ENCODE measurements around the gene LCNL1. TPM values are rescaled to one million over a fixed set of nuclear protein-coding genes. Genes with fewer than 3 reads are reported as not detected.

The LCNL1 gene
- total RNA-seq, 1 donor from 2014 or later = 1.9 TPM

- ATAC-seq = no peak
- no peak for DNase-seq
- Histone ChIP-seq H3K9me3 (no peaks in the 10 kb centered on the region), H3K36me3 (peaks cover 35% of the 10 kb centered on the region), H3K27me3 (ENCODE audit: low read depth) (no peaks in the 10 kb centered on the region), H3K27ac (no peak overlapping the region), H3K4me3 (peak overlapping the region; percentile 98), H3K4me1 (peaks cover 22% of the 10 kb centered on the region)
- no peak for TF ChIP-seq CTCF (IDR thresholded peaks at IDR 0.05)
- intact Hi-C loops (cut with DNase I) = no loop called here
Measured at GRCh38 chr9:136942881-136943230, 39.9 kb upstream of the LCNL1 start.

- no peaks in the 10 kb centered on the region for H3K27me3 ChIP-seq (ENCODE audit: low read depth)
- intact Hi-C loops (cut with DNase I) = no loop called here
- H3K4me1 ChIP-seq = peaks cover 29% of the 10 kb centered on the region
- H3K4me3 ChIP-seq = peak overlapping the region; percentile 98
- DNase-seq = no peak
- no peaks in the 10 kb centered on the region for H3K9me3 ChIP-seq
- peak overlapping the region; percentile 87 for H3K27ac ChIP-seq
- no peak for TF ChIP-seq CTCF (IDR thresholded peaks at IDR 0.05)
- peaks cover 35% of the 10 kb centered on the region for H3K36me3 ChIP-seq
- ATAC-seq = peak in 1 of 2 donors; percentile 6
Measured at GRCh38 chr9:136943291-136944211, 39.2 kb upstream of the LCNL1 start.

- H3K9me3 ChIP-seq = no peaks in the 10 kb centered on the region
- intact Hi-C loops (cut with DNase I) = no loop called here
- ATAC-seq = peak; percentile 29 to 57
- peaks cover 35% of the 10 kb centered on the region for H3K4me1 ChIP-seq
- H3K27me3 ChIP-seq (ENCODE audit: low read depth) = no peaks in the 10 kb centered on the region
- H3K36me3 ChIP-seq = peaks cover 35% of the 10 kb centered on the region
- peak overlapping the region; percentile 98 for H3K4me3 ChIP-seq
- no peak for DNase-seq
- peak overlapping the region; percentile 87 for H3K27ac ChIP-seq
- no peak for TF ChIP-seq CTCF (IDR thresholded peaks at IDR 0.05)
Measured at GRCh38 chr9:136944212-136944518, 38.6 kb upstream of the LCNL1 start.

- H3K27ac ChIP-seq = peak within 1 kb of the TSS; percentile 87
- peak; percentile 96 for TF ChIP-seq CTCF (IDR thresholded peaks at IDR 0.05)
- intact Hi-C loops (cut with DNase I) = no loop called here
Measured at GRCh38 chr9:136944519-136945332, 38.1 kb upstream of the LCNL1 start, which contains the start of the genes C8G and FBXW5. Gene C8G, plus strand, starts transcription at chr9:136945243. Its CDS starts 78 bp downstream, at chr9:136945321. Gene FBXW5, minus strand, starts transcription at chr9:136944738. Its CDS starts 655 bp downstream, at chr9:136944083.

GRCh38 chr9:136945333-136946227, 37.2 kb upstream of the LCNL1 start:
- no peaks in the 10 kb centered on the region for H3K27me3 ChIP-seq (ENCODE audit: low read depth)
- H3K27ac ChIP-seq = no peak overlapping the region
- intact Hi-C loops (cut with DNase I) = no loop called here
- H3K4me3 ChIP-seq = no peak overlapping the region
- no peaks in the 10 kb centered on the region for H3K9me3 ChIP-seq
- no peak for ATAC-seq
- peaks cover 45% of the 10 kb centered on the region for H3K4me1 ChIP-seq
- no peak for TF ChIP-seq CTCF (IDR thresholded peaks at IDR 0.05)
- H3K36me3 ChIP-seq = peaks cover 26% of the 10 kb centered on the region
- DNase-seq = peak; percentile 55

More at GRCh38 chr9:136944519-136945332, 38.1 kb upstream of the LCNL1 start, which contains the start of the genes C8G and FBXW5:
- ATAC-seq (peak; percentile 87 to 93), DNase-seq (peak; percentile 97)
- Histone ChIP-seq H3K4me1 (peaks cover 40% of the 10 kb centered on the region), H3K9me3 (no peaks in the 10 kb centered on the region), H3K27me3 (ENCODE audit: low read depth) (no peaks in the 10 kb centered on the region), H3K36me3 (peaks cover 35% of the 10 kb centered on the region), H3K4me3 (peak within 1 kb of the TSS; percentile 98)

Data from lower lobe of right lung (tissue), 2 donors.